Heart right ventricle (tissue), 16 donors: ENCODE results near the gene ATXN7. TPM values are rescaled to one million over a fixed set of nuclear protein-coding genes. Genes with fewer than 3 reads are reported as not detected.

Experiments used
- ATAC-seq, 8 donors: fragments of 200-7000 bp; cut with Tn5 transposase; one replicate each; pipeline ENCODE4 v1.9.1; 2020; ENCODE audit warnings: mild to moderate bottlenecking in 8 of 8, moderate library complexity in 8 of 8, moderate number of reproducible peaks in 1 of 8
- DNase-seq, 2 donors: peaks; one replicate each; pipeline ENCODE4 v3.0.0-alpha.2; 2020
- H3K27ac ChIP-seq, 10 donors: fragments of 200-600 bp; sonication (generic) in 2 of 10; one replicate each; pipeline versions ENCODE4 v1.5.0 to v1.8.0; 2020 to 2022; ENCODE audit warnings: mild to moderate bottlenecking in 3 of 10
- H3K27me3 ChIP-seq, 7 donors: fragments of 200-600 bp; one replicate each; pipeline ENCODE4 v1.8.0; 2021 to 2022; ENCODE audit warnings: mild to moderate bottlenecking in 2 of 7
- H3K36me3 ChIP-seq, 9 donors: fragments of 200-600 bp; sonication (generic) in 1 of 9; one replicate each; pipeline versions ENCODE4 v1.5.0 to v1.8.0; 2020 to 2022; ENCODE audit warnings: mild to moderate bottlenecking in 2 of 9
- H3K4me1 ChIP-seq, 9 donors: fragments of 200-600 bp; sonication (generic) in 1 of 9; one replicate each; pipeline versions ENCODE4 v1.5.0 to v1.8.0; 2020 to 2022; ENCODE audit warnings: mild to moderate bottlenecking in 4 of 9
- H3K4me3 ChIP-seq, 10 donors: fragments of 200-600 bp; sonication (generic) in 2 of 10; one replicate each; pipeline versions ENCODE4 v1.5.0 to v1.8.0; 2020 to 2022; ENCODE audit warnings: mild to moderate bottlenecking in 7 of 10, moderate library complexity in 2 of 10
- H3K9me3 ChIP-seq, 11 donors: fragments of 200-600 bp in 10 of 11; sonication (generic) in 2 of 11; one replicate each; pipeline versions ENCODE4 v1.5.0 to v1.8.0; 2013 to 2022; ENCODE audit warnings: mild to moderate bottlenecking in 2 of 11, control low read depth in 1 of 11, moderate library complexity in 1 of 11
- WGBS, 2 donors: extraction: QIAGEN DNeasy Blood & Tissue Kit; methylation state at CpG; one replicate each; pipeline ENCODE4 v1.1.7; 2013; ENCODE audit warnings: inconsistent platforms in 1 of 2; 5-methylcytosine and 5-hydroxymethylcytosine counted together
- intact Hi-C, 10 donors: fragments of 100-400 bp; cut with DNase I; formaldehyde crosslinking; loops; one replicate each; pipeline versions ENCODE4 v1.11.1 to v1.14.2; 2022
- polyA plus RNA-seq, 2 donors: library from polyadenylated mRNA; stranded (reverse); fragments of 200-250 nt; gene quantifications; one replicate each; pipeline ENCODE4 v1.2.3, GENCODE V29; 2013
- total RNA-seq, 10 donors: library from RNA; stranded (reverse); fragmentation: NEBNext Ultra II Directional in 3 of 10; extraction: Animal tissue kit (Norgen Biotek cat#: 25700) in 3 of 10; gene quantifications; one replicate each; pipeline versions ENCODE4 v1.2.1 to v1.2.4, GENCODE V29; 2021 to 2023
- TF ChIP-seq, protein P1 (sequence below), 9 donors: fragments of 200-600 bp; sonication (generic) in 2 of 9; IDR thresholded peaks; one replicate each; pipeline versions ENCODE4 v1.5.0 to v1.8.0; 2021 to 2022; ENCODE audit warnings: antibody characterized with exemption in 9 of 9, mild to moderate bottlenecking in 5 of 9, moderate library complexity in 1 of 9
- donor health status: Arrhythmogenic right ventricular cardiomyopathy.
- donor health status: ischemic (EF 13 %, LVEDD 7.1; RV severe dilation, severe dysfunction).
- donor health status: healthy with polysubstance abuse.
- donor health status: DM: no; HTN: yes; CAD: no.
- donor health status: DM: no; HTN: no; CAD: no.
- donor health status: ischemic (EF 25% LVEDD 6.9; RV normal size, moderate dysfunction).
- donor health status: ischemic (EF 25% LVEDD 5.7; RV mildly dilated, moderate dysfunction).
- donor health status: healthy.
- donor health status: DM: yes; HTN: yes; CAD: no.
- donor health status: Ischemic cardiomyopathy.
- donor health status: ischemic (EF 35%, LVEDD 5.7; RV mildly dilated, moderate dysfunction).
- donor health status: nonischemic (EF 11% LVEDD 7.7; RV severe dilation, severe dysfunction).
- donor health status: DM: yes; HTN: yes; CAD: no.
- donor health status: PGD.
- donor health status: ischemic (EF 29% LVEDD 5.4; RV normal size, mild dysfunction).
- donor health status: nonischemic (EF 23%, LVEDD 6.1; RV moderate dilation, normal function).

Gene ATXN7
- total and polyA plus RNA-seq, 12 donors = 1.7 to 31.0 (median 19.6) TPM

DNA sequence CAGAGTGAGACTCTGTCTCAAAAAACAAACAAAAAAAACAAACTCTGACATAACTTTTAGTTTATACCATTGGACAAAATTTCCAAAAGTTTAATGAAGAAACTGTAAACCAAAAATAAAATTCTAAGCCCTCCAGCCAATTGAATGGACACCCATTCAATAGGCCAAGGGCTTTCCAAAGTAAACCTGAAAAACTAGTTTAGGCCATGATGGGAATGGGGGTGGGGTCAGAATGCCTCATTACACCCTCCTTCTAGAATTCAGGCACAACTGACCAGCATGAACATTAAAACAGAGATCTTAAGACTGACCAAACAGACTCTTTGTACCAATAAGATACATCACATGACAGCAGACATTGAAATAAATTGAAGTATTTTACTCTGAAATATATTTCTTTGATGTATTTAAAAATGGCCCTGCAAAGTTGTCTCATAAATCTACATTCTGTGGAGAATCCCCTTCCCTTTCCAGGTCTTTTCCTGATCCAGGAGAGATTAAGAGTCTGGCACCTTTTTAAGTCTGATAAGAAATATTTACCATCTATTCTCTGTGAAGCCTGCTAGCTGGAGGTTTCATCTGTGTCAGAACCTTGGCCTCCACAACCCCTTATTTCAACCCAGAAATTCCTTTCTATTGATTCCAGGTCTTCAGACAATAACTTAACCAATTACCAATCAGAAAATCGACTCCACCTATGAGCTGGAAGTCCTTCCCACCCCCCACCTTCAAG is 15.8 kb upstream of the ATXN7 start:
- TF ChIP-seq, protein P1, sequence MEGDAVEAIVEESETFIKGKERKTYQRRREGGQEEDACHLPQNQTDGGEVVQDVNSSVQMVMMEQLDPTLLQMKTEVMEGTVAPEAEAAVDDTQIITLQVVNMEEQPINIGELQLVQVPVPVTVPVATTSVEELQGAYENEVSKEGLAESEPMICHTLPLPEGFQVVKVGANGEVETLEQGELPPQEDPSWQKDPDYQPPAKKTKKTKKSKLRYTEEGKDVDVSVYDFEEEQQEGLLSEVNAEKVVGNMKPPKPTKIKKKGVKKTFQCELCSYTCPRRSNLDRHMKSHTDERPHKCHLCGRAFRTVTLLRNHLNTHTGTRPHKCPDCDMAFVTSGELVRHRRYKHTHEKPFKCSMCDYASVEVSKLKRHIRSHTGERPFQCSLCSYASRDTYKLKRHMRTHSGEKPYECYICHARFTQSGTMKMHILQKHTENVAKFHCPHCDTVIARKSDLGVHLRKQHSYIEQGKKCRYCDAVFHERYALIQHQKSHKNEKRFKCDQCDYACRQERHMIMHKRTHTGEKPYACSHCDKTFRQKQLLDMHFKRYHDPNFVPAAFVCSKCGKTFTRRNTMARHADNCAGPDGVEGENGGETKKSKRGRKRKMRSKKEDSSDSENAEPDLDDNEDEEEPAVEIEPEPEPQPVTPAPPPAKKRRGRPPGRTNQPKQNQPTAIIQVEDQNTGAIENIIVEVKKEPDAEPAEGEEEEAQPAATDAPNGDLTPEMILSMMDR (IDR thresholded peaks at IDR 0.05) = no peak
- peaks cover 0 to 2% (median 0%) of the 10 kb centered on the region in 11 donors for H3K9me3 ChIP-seq
- intact Hi-C loops = loop anchor here in 1 of 10 donors (10.0 kb wide), 1 partner anchor 147 kb away; no protein-coding TSS in a partner anchor
- ATAC-seq (no peak), DNase-seq (no peak)
- H3K4me1 ChIP-seq = peaks cover 0 to 15% (median 0%) of the 10 kb centered on the region in 9 donors
- 79 to 85% methylated on average over 1 of the region's 1 CpG for WGBS, 2 donors
- H3K36me3 ChIP-seq = no peaks in the 10 kb centered on the region
- no peaks in the 10 kb centered on the region for H3K27me3 ChIP-seq
- no peak overlapping the region for H3K27ac ChIP-seq
- H3K4me3 ChIP-seq = no peak overlapping the region

DNA sequence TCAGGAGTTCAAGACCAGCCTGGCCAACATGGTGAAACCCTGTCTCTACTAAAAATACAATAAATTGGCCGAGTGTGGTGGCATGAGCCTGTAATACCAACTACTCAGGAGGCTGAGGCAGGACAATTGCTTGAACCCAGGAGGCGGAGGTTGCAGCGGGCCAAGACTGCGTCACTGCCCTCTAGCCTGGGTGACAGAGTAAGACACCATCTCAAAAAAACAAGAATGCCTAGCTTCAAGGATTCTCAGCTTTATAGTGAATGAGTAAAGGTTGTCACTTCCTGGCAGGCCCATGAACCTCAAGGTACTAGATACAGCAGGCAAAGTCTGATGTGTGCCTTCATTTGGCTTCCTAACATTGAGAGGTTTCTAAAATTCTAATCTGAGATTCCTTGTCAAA is 14.5 kb upstream of the ATXN7 start:
- no peak for DNase-seq
- H3K4me1 ChIP-seq = peaks cover 0 to 15% (median 0%) of the 10 kb centered on the region in 9 donors
- H3K27ac ChIP-seq = no peak overlapping the region
- 95 to 97% methylated on average over 4 of the region's 4 CpGs for WGBS, 2 donors
- H3K36me3 ChIP-seq = no peaks in the 10 kb centered on the region
- H3K27me3 ChIP-seq = no peaks in the 10 kb centered on the region
- H3K4me3 ChIP-seq = no peak overlapping the region
- no peaks in the 10 kb centered on the region for H3K9me3 ChIP-seq
- TF ChIP-seq, protein P1 (IDR thresholded peaks at IDR 0.05) = no peak
- no peak for ATAC-seq
- intact Hi-C loops = loop anchor here in 1 of 10 donors (10.0 kb wide), 1 partner anchor 146 kb away; no protein-coding TSS in a partner anchor

DNA sequence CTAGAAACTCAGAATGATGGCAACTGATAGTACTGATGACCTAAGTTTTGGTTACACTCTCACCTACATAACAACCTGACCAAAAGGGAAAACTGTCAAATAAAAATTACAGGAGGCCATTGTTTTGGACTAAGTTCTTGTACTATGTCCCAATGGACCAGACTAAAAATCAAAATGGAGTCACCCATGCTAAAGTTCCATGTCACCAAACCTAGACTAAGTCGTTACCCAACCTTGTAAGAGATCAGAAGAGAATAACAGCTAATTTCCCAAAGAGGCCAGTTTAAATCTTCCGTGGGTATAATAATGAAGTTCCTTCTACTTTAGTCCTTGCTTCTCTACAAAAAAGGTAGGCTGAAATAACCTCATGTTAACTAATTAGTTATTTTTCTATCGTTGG is 12.4 kb upstream of the ATXN7 start:
- Histone ChIP-seq H3K27me3 (no peaks in the 10 kb centered on the region), H3K4me3 (no peak overlapping the region), H3K4me1 (peaks cover 0 to 9% (median 0%) of the 10 kb centered on the region in 9 donors), H3K27ac (no peak overlapping the region), H3K36me3 (no peaks in the 10 kb centered on the region), H3K9me3 (no peaks in the 10 kb centered on the region)
- DNase-seq (no peak), ATAC-seq (no peak)
- 96 to 97% methylated on average over 3 of the region's 3 CpGs for WGBS, 2 donors
- intact Hi-C loops = no loop called here
- TF ChIP-seq, protein P1 (IDR thresholded peaks at IDR 0.05) = no peak

DNA sequence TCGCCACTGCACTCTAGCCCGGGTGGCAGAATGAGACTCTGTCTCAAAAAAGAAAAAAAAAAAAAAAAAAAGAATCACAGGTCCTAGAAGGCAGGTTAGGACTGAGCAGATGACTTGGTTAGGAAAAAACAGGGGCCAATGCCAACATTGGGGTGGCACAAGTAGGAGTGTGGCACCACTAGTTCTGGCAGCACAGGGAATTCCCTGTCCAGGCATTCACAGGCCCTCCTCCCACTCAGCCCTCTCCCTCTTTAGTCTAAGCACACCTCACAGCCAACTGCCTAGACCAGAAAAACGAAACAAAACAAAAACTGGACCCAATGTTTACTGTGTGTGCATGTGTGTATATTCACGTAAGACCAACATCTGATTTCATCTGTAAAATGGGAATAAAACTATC is 10.6 kb upstream of the ATXN7 start:
- no peaks in the 10 kb centered on the region for H3K27me3 ChIP-seq
- TF ChIP-seq, protein P1 (IDR thresholded peaks at IDR 0.05) = no peak
- intact Hi-C loops = no loop called here
- WGBS, 2 donors = 89 to 96% methylated on average over 4 of the region's 4 CpGs
- DNase-seq (no peak), ATAC-seq (peak in 2 of 8 donors; percentile 42 to 68)
- H3K27ac ChIP-seq = no peak overlapping the region
- H3K9me3 ChIP-seq = no peaks in the 10 kb centered on the region
- no peaks in the 10 kb centered on the region for H3K36me3 ChIP-seq
- no peak overlapping the region for H3K4me3 ChIP-seq
- peaks cover 0 to 9% (median 0%) of the 10 kb centered on the region in 9 donors for H3K4me1 ChIP-seq
